HG02870 (cell line): ENCODE results near the gene MRPS27.

Experiments used
- ATAC-seq: cut with Tn5 transposase; IDR thresholded peaks from one replicate; pipeline ENCODE4 v1.9.1; 2021; ENCODE audit warnings: mild to moderate bottlenecking, moderate library complexity; ENCODE audit not compliant: unreplicated experiment

The MRPS27 gene

GRCh38 chr5:72292411-72292810 is 27.6 kb downstream of the MRPS27 start:
- no peak for ATAC-seq

- no peak for ATAC-seq
Measured at GRCh38 chr5:72291601-72292000, 28.4 kb downstream of the MRPS27 start.

GRCh38 chr5:72290356-72291133 is 29.5 kb downstream of the MRPS27 start:
- no peak for ATAC-seq

- no peak for ATAC-seq
Measured at GRCh38 chr5:72288924-72289323, 31.1 kb downstream of the MRPS27 start.

- no peak for ATAC-seq
Measured at GRCh38 chr5:72286798-72287197, 33.2 kb downstream of the MRPS27 start.

GRCh38 chr5:72285424-72285821 is 34.6 kb downstream of the MRPS27 start:
- no peak for ATAC-seq

GRCh38 chr5:72284559-72285423 is 35.2 kb downstream of the MRPS27 start:
- ATAC-seq = no peak

GRCh38 chr5:72283358-72283757 is 36.7 kb downstream of the MRPS27 start:
- ATAC-seq = no peak

- no peak for ATAC-seq
Measured at GRCh38 chr5:72282878-72283277, 37.2 kb downstream of the MRPS27 start.

GRCh38 chr5:72281764-72282499 is 38.1 kb downstream of the MRPS27 start:
- ATAC-seq = no peak

- no peak for ATAC-seq
Measured at GRCh38 chr5:72281430-72281763, 38.6 kb downstream of the MRPS27 start.

- ATAC-seq = no peak
Measured at GRCh38 chr5:72280581-72281069, 39.4 kb downstream of the MRPS27 start.

- no peak for ATAC-seq
Measured at GRCh38 chr5:72276219-72276752, 43.8 kb downstream of the MRPS27 start.

GRCh38 chr5:72273547-72273946 is 46.5 kb downstream of the MRPS27 start:
- no peak for ATAC-seq

- ATAC-seq = no peak
Measured at GRCh38 chr5:72272398-72272797, 47.6 kb downstream of the MRPS27 start.

GRCh38 chr5:72271702-72272101 is 48.3 kb downstream of the MRPS27 start:
- no peak for ATAC-seq

GRCh38 chr5:72270037-72270436 is 50.0 kb downstream of the MRPS27 start:
- ATAC-seq = no peak

GRCh38 chr5:72269411-72269780 is 50.6 kb downstream of the MRPS27 start:
- ATAC-seq = no peak

GRCh38 chr5:72268753-72269410 is 51.2 kb downstream of the MRPS27 start:
- ATAC-seq = no peak

GRCh38 chr5:72268260-72268659 is 51.8 kb downstream of the MRPS27 start:
- no peak for ATAC-seq

GRCh38 chr5:72267685-72268084 is 52.4 kb downstream of the MRPS27 start:
- no peak for ATAC-seq
